Mucosa of rectum (tissue), 2 donors: ENCODE results near the gene IL1RAPL2.
"Not testable (repeated sequence)": the region's sequence is repeated elsewhere in the genome, so short reads cannot be mapped to it uniquely, and the experiment has no call there.

Experiments used
- H3K27ac ChIP-seq, 2 donors: one replicate each; pipeline ENCODE4 v1.7.0; 2013; ENCODE audit warnings: inconsistent platforms in 2 of 2, low read depth in 2 of 2, low read length in 2 of 2
- H3K27me3 ChIP-seq, 2 donors: one replicate each; pipeline ENCODE4 v1.7.0; 2013; ENCODE audit warnings: low read length in 2 of 2; ENCODE audit not compliant: control insufficient read depth in 2 of 2, insufficient read depth in 2 of 2
- H3K36me3 ChIP-seq, 2 donors: one replicate each; pipeline ENCODE4 v1.7.0; 2013; ENCODE audit warnings: low read length in 2 of 2; ENCODE audit not compliant: control insufficient read depth in 2 of 2, insufficient read depth in 2 of 2
- H3K4me1 ChIP-seq, 2 donors: one replicate each; pipeline ENCODE4 v1.7.0; 2013; ENCODE audit warnings: low read length in 2 of 2, mild to moderate bottlenecking in 1 of 2; ENCODE audit not compliant: control insufficient read depth in 2 of 2, insufficient read depth in 2 of 2
- H3K4me3 ChIP-seq, 2 donors: one replicate each; pipeline ENCODE4 v1.7.0; 2013; ENCODE audit warnings: low read length in 2 of 2
- H3K9ac ChIP-seq, 2 donors: one replicate each; pipeline ENCODE4 v1.7.0; 2013; ENCODE audit warnings: low read length in 2 of 2, low read depth in 1 of 2, mild to moderate bottlenecking in 1 of 2
- H3K9me3 ChIP-seq, 2 donors: one replicate each; pipeline ENCODE4 v1.7.0; 2013; ENCODE audit warnings: low read length in 2 of 2; ENCODE audit not compliant: control insufficient read depth in 2 of 2
- donor health status: healthy.
- donor health status: Normal muscosa, but diverticular disease.

IL1RAPL2 gene

DNA sequence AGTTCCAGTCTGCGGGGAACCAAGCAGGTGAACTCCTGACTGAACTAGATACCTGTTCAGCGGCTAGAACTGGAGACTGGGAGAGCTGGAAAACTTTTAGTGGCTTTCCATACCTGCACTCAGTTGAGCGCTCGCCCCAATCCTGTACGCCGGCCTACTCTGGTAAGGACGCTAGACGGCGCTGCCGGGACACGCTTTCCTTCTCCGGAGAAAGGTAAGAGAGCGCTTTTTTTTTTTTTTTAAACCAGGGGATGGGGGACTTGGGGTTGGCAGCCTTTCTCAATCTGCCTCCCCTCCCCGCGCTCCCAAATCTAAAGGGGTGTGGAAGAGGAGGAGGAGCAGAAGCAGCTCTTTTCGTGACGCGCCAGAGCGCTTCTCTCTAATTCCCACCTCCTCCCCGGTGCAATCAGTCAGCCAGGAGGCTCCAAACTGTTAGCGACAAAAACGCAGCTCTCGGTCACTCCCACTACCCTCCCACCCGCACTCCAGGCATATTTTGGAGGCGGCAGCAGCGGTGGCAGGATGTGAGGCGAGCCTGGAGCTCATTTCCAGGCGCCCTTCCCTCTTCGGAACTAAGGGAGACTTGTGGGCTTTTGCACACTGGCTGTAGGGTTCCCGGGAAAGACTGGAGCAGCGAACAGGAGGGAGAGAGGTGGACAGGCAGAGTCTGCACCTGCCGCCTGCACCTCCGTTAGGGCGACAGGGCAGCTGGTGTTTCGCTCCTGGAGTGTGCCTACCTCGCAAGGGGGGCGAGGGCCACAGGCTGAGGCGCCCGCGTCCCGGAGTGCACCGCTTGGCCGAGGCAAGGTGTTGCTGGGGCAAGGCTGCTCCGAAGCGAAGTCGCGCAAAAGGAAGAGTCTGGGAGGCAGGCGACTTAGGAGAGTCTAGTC, at the start of gene IL1RAPL2:
TSS of gene IL1RAPL2 (plus strand) at position 409 of the 890 bp plus-strand sequence.
- no peaks in the 10 kb centered on the region for H3K4me1 ChIP-seq
- no peaks in the 10 kb centered on the region for H3K9me3 ChIP-seq
- no peak within 1 kb of the TSS for H3K9ac ChIP-seq
- H3K36me3 ChIP-seq, result no peaks in the 10 kb centered on the region
- H3K4me3 ChIP-seq, result no peak within 1 kb of the TSS
- H3K27me3 ChIP-seq, result peaks cover 7 to 11% of the 10 kb centered on the region in 2 donors
- H3K27ac ChIP-seq, result no peak within 1 kb of the TSS

GRCh38 chrX:104522386-104522785, 43.6 kb upstream of the IL1RAPL2 start:
- Histone ChIP-seq H3K36me3 (no peaks in the 10 kb centered on the region), H3K9ac (no peak overlapping the region), H3K27me3 (no peaks in the 10 kb centered on the region), H3K27ac (no peak overlapping the region), H3K9me3 (no peaks in the 10 kb centered on the region), H3K4me1 (no peaks in the 10 kb centered on the region), H3K4me3 (no peak overlapping the region)

DNA sequence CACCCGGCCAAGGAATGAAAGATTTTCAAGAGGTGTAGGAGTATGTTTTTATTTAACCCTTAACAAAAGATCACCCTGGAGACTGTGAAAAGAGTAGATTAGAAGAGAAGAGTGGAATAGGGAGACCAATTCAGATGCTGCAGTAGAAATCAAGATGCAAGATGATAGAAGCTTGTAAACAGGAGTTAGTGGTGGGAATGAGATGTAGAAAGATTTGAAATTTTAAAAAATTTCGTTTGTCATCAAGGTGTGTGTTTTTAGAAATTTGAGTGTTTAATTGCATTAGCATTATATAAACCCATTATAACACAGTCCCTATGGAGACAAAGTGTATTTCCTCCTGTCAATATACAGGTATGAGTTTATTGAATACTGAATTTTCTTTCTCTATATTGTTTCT, 42.1 kb upstream of the IL1RAPL2 start:
- Histone ChIP-seq H3K27ac (no peak overlapping the region), H3K9ac (no peak overlapping the region), H3K4me3 (no peak overlapping the region), H3K36me3 (no peaks in the 10 kb centered on the region), H3K9me3 (no peaks in the 10 kb centered on the region), H3K4me1 (no peaks in the 10 kb centered on the region), H3K27me3 (no peaks in the 10 kb centered on the region)

DNA sequence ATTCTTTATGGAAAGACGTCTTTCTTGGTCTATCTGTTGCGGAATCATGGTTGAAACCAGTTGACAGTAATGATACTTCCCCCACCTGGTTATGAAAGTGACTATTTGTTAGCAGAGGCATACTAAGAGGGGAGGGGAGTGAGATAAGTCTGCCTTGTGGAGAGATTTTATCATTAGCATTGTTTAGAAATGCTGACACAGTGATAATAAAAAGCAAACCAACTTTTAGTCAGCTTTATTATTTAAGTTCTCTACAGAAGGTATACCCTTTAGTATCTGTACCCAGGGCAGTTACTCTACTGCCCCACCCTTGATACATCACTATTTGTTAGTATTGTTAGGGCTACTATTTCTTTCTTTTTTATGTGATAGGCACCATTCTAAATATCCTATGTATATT, 26.9 kb upstream of the IL1RAPL2 start:
- Histone ChIP-seq H3K27ac (no peak overlapping the region), H3K27me3 (no peaks in the 10 kb centered on the region), H3K9ac (no peak overlapping the region), H3K4me1 (no peaks in the 10 kb centered on the region), H3K36me3 (no peaks in the 10 kb centered on the region), H3K9me3 (no peaks in the 10 kb centered on the region), H3K4me3 (no peak overlapping the region)

DNA sequence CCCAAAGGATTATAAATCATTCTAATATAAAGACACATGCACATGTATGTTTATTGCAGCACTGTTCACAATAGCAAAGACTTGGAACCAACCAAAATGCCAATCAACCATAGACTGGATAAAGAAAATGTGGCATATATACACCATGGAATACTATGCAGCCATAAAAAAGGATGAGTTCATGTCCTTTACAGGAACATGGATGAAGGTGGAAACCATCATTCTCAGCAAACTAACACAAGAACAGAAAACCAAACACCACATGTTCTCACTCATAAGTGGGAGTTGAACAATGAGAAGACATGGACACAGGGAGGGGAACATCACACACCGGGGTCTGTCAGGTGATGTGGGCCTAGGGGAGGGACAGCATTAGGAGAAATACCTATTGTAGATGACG, 23.6 kb upstream of the IL1RAPL2 start:
- not testable (repeated sequence) for H3K9ac ChIP-seq

GRCh38 chrX:104564335-104564734, 1.7 kb upstream of the IL1RAPL2 start:
- H3K9me3 ChIP-seq, result no peaks in the 10 kb centered on the region
- peaks cover 7 to 11% of the 10 kb centered on the region in 2 donors for H3K27me3 ChIP-seq
- H3K4me3 ChIP-seq, result no peak overlapping the region
- no peak overlapping the region for H3K9ac ChIP-seq
- H3K4me1 ChIP-seq, result no peaks in the 10 kb centered on the region
- no peak overlapping the region for H3K27ac ChIP-seq
- H3K36me3 ChIP-seq, result no peaks in the 10 kb centered on the region

More for the DNA sequence above, 23.6 kb upstream of the IL1RAPL2 start:
- H3K27ac ChIP-seq, H3K4me1 ChIP-seq, H3K4me3 ChIP-seq, H3K9me3 ChIP-seq, H3K36me3 ChIP-seq, H3K27me3 ChIP-seq: not testable (repeated sequence)

DNA sequence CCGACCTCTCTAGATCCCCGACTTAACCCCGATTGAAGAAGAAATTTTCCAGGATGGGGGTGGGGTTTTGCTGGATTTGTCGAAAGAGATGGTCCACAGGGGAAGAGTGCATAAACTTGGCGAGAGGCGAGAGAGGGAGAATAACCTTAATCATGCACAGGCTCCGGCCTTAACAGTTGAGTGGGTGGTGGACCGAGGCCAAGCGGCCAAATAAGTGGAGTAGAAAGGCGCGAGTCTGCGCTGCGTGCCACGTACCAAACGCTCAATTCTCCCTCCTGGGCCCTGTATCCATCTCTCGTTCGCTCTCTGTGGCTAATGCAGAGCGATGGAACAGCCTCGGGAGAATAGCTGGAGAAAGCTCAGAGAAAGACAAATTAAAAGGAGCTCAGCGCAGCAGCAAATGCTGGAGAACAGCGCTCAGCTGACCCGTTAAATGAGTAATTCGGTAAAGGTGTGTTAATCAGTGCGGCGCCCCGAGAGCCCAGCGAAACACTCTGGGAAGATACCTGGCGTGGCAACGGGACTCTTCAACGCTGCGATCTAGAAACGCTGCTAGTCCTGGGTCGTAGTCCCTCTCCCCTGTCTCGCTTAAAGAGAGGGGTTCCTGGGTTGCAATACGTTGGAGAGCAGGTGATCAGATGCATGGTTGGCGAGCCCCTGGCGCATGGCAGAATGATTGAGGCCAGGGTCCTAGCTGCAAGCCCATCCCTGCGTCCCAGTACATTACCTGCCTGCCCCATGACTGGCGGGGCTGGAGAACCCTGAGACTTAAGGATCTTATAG, 887 bp upstream of the IL1RAPL2 start:
- Histone ChIP-seq H3K9ac (no peak overlapping the region), H3K4me1 (no peaks in the 10 kb centered on the region), H3K36me3 (no peaks in the 10 kb centered on the region), H3K4me3 (no peak overlapping the region), H3K27ac (no peak overlapping the region), H3K27me3 (peaks cover 7 to 11% of the 10 kb centered on the region in 2 donors), H3K9me3 (no peaks in the 10 kb centered on the region)

GRCh38 chrX:104566681-104567501, 892 bp downstream of the IL1RAPL2 start:
- Histone ChIP-seq H3K27ac (no peak overlapping the region), H3K9ac (no peak overlapping the region), H3K9me3 (no peaks in the 10 kb centered on the region), H3K27me3 (peaks cover 7 to 9% of the 10 kb centered on the region in 2 donors), H3K36me3 (no peaks in the 10 kb centered on the region), H3K4me3 (no peak overlapping the region), H3K4me1 (no peaks in the 10 kb centered on the region)

- no peak overlapping the region for H3K9ac ChIP-seq
- no peaks in the 10 kb centered on the region for H3K4me1 ChIP-seq
- no peaks in the 10 kb centered on the region for H3K36me3 ChIP-seq
- no peaks in the 10 kb centered on the region for H3K9me3 ChIP-seq
- no peak overlapping the region for H3K4me3 ChIP-seq
- peaks cover 7 to 9% of the 10 kb centered on the region in 2 donors for H3K27me3 ChIP-seq
- no peak overlapping the region for H3K27ac ChIP-seq
Observed at GRCh38 chrX:104567506-104567905, 1.5 kb downstream of the IL1RAPL2 start.
